ENCODE data around the gene ENOPH1.
"Not testable (repeated sequence)": the region's sequence is repeated elsewhere in the genome, so short reads cannot be mapped to it uniquely, and the experiment has no call there.

DNA sequence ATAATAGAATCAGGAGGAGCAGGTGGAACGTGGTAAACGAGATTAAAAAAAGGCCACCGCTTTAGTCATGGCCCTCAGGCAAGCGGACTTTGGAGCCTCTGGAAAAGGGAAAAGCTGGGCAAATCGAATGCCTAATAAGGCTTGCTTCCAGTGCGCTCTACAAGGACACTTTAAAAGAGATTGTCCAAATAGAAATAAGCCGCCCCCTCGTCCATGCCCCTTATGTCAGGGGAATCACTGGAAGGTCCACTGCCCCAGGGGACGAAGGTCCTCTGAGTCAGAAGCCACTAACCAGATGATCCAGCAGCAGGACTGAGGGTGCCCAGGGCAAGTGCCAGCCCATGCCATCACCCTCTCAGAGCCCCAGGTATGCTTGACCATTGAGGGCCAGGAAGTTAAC, 47.1 kb downstream of the ENOPH1 start:
- not testable (repeated sequence) for TF ChIP-seq EZH2 (IDR thresholded peaks at IDR 0.05; ENCODE audit: insufficient read depth, poor library complexity, severe bottlenecking); EZH2phosphoT487 (IDR thresholded peaks at IDR 0.05; ENCODE audit: insufficient read depth, low read depth)
